Stimulated activated CD8-positive, alpha-beta memory T cell treated with anti-CD3 and anti-CD28 coated beads, Interleukin-15, amount 100 ng/mL, for 48 hours (primary cell): ENCODE results near the gene PIAS4.
A peak's percentile ranks its signal among the peaks of the same experiment; 100 is the strongest.

Experiments
- DNase-seq, 2 donors: peaks; one replicate each; pipeline ENCODE4 v3.0.0-alpha.2; 2020; ENCODE audit warnings: low read depth in 2 of 2

The PIAS4 gene

GRCh38 chr19:4058693-4059452, 51.3 kb downstream of the PIAS4 start:
- no peak for DNase-seq

DNA sequence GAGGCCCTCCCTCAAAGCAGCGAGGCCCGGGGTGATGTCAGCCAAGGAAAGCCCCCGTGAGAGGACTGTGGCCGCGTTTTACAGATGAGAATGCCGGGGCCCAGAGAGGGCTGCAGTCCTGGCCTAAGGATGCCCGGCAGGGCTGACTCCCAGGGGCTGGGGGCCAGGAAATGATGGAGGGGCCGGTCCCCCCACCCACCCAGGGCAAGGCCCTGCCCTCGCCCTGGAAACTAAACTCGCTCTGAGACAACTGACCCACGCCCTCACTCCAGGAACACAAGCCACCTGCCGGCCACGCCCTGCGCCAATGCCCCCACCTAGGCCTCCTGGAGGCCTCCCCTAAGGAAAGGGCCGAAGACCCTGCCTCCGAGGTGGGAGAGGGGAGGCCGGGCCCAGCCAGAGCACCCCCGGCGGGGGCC, 51.9 kb downstream of the PIAS4 start:
- no peak for DNase-seq

DNA sequence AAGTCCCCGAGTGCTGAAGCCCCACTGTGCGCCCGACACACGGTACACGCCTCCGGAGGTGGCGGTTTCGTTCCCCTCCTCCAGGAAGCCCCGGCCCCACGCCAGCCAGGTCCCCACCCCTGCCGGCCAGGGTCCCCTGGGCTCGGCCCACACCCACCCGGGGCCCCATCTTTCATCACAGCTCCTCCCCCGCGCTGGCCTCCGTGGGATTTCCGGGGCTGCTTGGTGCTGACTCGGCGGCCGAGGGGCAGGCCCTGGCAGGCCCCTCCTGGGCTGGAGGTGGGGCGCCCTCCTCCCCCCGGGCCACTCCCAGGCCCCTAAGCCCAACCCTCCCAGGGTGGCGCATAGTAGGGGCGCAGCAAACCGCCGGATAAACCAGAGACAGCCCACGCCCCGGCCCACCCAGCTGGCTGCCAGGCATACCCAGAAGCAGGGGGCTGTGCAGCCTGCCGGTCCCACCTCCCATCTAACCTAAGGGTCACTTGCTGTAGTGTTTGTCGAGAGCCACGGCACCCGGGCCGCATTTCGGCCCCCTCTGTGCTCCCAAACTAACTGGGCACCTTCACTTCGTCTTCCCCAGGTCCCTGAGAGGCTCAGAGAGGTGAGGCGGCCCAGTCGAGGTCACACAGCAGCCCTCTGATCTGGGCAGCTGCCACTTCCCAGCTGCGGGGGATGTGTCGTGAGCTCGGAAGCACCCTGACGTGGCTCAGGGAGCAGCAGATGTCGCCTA, 52.5 kb downstream of the PIAS4 start:
- peak; percentile 62 to 74 for DNase-seq

DNA sequence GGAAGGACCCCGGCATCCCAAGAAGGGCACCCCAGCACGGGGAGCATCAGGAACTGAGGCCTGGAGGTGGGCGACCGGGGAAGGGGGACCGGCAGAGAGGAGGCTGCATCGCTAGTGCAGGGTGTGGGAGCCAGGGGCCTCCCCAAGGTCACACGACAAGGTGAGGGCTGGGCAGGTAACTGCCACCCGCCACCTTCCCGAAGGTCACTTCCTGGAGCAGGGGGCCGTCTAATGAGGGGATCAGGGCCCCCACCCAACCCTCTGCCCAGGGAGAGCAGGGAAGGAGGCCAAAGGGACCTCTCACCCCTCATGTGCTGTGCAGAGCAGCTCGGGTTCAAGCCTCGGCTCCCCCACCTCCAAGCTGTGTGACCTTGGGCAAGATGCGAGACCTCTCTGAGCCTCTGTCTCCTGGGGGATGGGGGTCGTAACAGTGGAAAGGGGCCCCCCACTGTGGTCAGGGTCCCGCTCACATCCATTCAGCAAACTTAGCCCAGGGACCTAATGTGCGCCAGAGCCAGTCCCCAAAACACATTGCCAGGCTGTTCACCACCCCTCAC, 53.2 kb downstream of the PIAS4 start:
- no peak for DNase-seq

DNA sequence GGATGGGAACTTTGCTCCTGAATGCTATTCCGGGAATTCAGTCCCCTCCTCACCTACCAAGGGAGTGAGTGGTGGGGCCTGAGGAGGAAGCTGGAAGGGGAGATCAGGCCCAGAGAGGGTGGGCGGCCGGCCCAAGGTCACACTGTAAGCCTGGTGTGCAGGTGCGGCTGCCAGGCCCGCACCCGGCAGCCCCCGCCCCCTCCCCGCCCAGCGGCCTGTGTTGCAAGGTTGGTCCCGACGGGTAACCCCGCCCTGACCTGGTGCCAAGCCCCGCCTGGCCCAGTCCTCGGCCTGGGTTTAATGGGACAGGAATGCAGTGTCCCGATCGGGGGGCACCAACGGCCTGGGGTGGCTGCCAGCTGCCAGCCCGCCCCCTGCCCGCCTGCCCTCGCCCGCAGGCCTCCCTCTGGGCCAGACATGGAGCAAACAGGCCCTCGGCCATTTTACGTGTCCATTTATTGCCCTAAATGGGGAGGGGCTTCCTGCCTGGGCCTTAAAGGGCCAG, 53.7 kb downstream of the PIAS4 start:
- DNase-seq: no peak

DNA sequence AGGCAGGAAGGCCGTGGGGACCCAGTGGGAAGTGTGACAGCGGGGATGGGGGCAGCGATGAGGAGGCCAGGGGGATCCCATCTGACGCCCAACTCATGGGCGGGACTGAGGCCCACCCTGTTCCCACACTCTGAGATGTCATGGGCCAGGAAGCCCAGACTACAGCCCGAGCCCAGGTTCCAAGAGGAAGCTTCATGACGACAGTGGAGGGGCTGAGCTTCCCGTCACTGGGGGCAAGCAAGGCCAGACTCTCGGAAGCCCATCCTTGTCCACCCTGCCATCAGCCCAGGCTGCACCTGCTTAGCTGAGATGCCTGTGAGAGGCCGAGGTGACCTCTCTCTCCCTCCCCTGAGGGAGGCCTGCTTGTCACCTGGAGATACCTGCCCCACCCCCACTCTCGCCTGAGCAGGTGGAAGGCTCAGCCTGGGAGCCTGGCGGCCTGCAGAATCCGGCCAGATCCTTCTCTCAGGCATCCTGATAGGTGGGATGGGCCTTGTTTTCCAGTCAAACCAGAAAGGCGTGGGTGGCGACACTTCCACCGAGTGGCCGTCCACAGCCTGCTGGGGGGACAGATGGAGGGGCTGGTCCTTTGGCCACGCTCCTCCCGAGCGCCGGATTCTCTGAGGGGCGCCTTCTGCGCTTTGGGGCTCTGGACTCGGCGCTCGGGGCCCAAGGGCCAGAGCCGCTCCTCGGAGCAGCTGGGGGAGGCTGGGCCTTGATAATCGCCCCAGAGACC, 54.3 kb downstream of the PIAS4 start:
- no peak for DNase-seq

DNA sequence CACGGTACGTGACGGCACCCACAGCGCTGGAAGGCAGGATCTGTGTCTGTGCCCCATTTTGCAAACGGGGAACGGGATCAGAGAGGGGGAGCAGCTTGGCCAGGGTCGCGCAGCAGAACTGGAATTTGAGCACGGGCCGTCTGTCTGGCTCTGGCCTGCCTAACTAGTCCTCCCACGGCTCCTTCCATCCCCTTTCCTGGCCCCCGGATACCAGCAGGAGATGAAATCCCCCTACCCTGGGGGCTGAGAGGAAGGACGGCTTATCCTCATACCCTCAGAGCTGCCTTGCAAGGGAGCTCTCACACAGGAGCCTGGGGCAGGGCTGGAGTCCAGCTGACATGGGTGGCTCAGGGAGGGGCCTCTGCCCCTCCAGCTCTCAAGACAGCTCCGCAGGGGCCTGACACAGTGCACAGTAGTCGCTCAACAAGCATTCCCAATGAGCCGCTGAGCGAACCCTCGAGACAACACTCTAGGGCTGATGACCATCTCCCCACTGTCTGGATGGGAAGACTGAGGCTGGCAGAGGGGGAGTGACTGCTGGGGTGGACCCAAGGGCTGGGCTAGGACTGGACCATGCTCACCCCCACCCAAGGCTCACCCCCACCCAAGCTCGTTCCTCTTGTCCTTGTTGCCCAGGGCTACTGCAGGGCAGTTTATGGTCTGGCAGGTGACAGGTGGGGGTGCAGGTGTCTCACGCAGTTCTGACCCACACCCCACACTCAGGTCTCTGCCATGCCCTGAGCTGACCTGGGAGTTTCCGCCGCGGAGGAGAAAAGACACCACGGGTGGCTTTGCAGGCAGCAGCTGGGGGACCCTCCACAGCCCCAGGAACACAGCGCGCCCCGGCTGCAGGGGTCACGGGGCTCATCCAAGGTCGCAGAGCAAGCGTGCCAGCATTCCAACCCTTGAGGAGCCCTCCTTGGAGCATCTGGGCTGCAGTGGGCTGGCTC, 55.2 kb downstream of the PIAS4 start:
- DNase-seq: no peak

GRCh38 chr19:4063369-4064148, 56.0 kb downstream of the PIAS4 start:
- no peak for DNase-seq

- DNase-seq: no peak
These were observed 56.6 kb downstream of the PIAS4 start for GRCh38 chr19:4064149-4064495.

DNA sequence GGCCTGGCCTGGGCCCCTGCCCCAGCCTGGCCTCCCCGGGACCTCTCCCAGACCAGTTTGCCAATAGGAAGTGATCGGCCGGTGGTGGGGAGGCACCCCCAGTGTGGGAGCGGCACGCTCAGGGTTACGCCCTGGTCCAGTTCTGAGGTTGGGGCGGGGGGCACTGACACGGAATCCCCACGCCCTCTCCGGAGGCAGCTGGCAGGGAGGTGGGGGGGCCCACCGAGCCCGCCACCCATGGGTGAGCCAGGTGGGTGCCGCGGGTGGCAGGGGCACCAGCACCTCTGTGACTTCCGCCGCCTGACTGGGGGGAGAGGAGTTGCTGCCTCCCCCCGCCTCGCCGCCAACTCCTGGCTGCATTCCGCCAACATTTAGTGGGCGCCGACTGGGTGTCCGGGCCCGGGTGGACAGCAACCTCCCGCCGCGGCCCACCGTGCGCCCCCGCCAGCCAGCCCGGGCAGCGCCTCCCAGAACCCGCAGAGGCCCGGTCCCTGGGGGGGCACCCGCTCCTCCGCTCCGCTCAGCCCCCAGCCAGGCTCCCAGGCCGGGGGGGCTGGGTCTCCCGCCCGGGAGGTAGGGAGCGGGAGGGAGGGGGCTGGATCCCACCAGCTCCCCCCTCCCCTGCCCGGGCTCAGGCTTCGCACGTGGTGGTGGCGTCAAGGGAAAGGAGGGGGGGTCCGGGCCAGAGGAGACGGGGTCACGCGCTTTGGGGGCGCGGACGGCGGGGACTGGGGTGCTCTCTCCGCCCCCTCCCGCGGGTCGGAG, 57.1 kb downstream of the PIAS4 start:
- DNase-seq: no peak

GRCh38 chr19:4065430-4066175, 58.1 kb downstream of the PIAS4 start:
- peak; percentile 96 to 97 for DNase-seq

DNA sequence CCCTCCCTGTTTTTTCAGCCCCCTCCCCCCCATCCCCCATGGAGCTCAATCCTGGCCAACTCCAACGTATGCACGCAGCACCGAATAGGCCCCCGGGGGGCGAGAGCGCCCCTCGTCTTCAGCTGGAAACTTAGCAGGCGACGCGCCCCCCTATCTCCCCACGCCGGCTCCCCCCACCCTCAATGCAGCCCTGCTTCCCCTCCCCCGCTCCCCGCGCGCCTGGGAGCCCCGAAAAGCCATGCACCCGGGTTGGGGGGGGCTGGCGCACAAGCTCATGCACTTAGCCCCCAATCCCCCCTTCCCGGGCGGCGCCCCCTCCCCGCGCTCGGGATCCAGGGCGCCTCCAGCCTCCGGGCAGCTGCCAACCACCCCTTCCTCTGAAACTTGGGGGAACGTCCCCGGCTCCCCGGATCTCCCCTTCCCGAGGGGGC, 58.7 kb downstream of the PIAS4 start:
- DNase-seq: no peak

GRCh38 chr19:4066682-4067395, 59.3 kb downstream of the PIAS4 start, which contains the start of gene ZBTB7A:
TSS of gene ZBTB7A (minus strand) at chr19:4066899. CDS start at chr19:4055232, 11,667 bp downstream.
- peak in 1 of 2 donors; percentile 63 for DNase-seq

GRCh38 chr19:4067396-4068046, 60.0 kb downstream of the PIAS4 start:
- no peak for DNase-seq

DNA sequence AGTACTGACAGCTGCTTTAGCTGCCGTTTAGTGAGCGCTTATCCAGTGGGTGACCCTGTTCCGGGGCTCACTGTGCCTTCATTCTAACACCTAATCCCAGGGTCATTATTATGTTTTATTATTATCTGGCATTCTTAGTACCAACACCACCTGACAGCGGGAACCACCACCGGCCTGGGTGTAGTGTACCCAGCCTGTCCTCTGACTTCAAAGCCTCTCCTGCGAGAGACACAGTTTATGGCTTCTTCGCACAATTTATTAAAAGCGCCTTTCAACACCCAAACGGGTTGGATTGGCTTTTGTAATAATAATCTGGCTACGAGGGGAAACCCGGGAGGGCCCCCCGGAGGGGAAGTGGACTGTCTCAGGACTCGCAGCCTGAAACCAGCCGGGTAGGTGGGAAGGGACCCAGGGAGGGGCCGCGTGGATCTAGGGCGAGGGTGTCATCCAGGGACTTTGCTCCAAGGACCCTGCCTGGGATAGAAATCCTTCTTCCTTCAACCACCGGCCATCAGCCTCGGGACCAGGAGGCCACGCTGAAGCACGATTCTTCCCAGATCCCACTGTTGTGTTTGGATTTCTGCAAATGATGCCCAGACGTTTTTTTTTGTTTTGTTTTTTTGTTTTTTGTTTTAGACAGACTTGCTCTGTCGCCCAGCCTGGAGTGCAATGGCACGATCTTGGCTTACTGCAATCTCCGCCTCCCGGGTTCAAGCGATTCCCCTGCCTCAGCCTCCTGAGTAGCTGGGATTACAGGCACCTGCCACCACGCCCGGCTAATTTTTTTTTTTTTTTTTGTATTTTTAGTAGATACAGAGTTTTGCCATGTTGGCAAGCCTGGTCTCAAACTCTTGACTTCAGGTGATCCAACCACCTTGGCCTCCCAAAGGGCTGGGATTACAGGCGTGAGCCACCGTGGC, 60.8 kb downstream of the PIAS4 start:
- no peak for DNase-seq

DNA sequence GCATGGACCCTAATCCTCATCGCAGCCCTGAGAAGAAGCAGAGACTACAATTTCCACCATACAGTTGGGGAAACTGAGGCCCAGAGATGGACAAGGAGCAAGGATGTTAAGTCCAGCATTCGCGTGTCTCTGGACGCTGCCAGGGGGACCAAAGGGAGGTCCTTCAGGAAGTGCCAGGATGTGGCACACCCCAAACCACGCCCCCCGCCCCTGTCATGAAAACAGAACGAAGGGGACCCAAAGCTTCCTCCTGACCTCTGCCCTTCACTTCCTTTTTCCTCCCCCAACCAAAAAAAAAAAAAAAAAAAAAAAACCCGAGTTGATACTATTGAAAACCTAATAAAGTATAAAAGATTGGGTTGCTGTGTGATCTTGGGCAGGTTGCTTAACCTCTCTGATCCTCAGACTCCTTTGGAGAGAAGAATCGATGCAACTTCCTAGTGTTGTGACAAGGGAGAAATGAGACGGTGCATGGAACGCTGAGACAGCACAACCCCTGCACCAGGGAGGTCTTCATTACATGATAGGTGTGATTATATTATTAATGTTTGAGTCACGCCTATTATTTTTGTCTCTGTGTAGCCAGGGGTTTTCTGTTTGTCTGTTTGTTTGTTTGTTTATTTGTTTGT, 61.9 kb downstream of the PIAS4 start:
- DNase-seq: no peak
